Central memory CD8-positive, alpha-beta T cell (primary cell): ENCODE results near the gene CDC16.

Experiments used
- ATAC-seq: fragments of 150-1000 bp; cut with Tn5 transposase; replicated peaks from 2 replicates; pipeline ENCODE4 v1.10.0; 2022; ENCODE audit warnings: mild to moderate bottlenecking, moderate FRiP score, moderate number of reproducible peaks; ENCODE audit not compliant: poor library complexity, severe bottlenecking; ENCODE audit errors: extremely low read depth
- DNase-seq, 2 donors: peaks; one replicate each; pipeline ENCODE4 v3.0.0; 2021; ENCODE audit warnings: low spot score in 2 of 2
- H3K27ac Mint-ChIP-seq: one replicate; pipeline ENCODE4 v1.8.0; 2022; ENCODE audit warnings: low read depth, mild to moderate bottlenecking, moderate library complexity, mixed read lengths
- H3K27me3 Mint-ChIP-seq: one replicate; pipeline ENCODE4 v1.8.0; 2022; ENCODE audit warnings: mixed read lengths
- H3K36me3 Mint-ChIP-seq: one replicate; pipeline ENCODE4 v1.8.0; 2022; ENCODE audit warnings: mild to moderate bottlenecking, moderate library complexity, mixed read lengths; ENCODE audit not compliant: insufficient read depth
- H3K4me1 Mint-ChIP-seq: one replicate; pipeline ENCODE4 v1.8.0; 2022; ENCODE audit warnings: mixed read lengths
- H3K4me3 Mint-ChIP-seq: one replicate; pipeline ENCODE4 v1.8.0; 2022; ENCODE audit warnings: mild to moderate bottlenecking, moderate library complexity, mixed read lengths
- H3K9me3 Mint-ChIP-seq: one replicate; pipeline ENCODE4 v1.8.0; 2022; ENCODE audit warnings: mixed read lengths

Gene CDC16

GRCh38 chr13:114314074-114314912, 79.6 kb downstream of the CDC16 start, which contains the start of gene CHAMP1:
TSS of gene CHAMP1 (plus strand) at chr13:114314503. CDS start at chr13:114323843, 9,340 bp downstream.
- Mint-ChIP-seq H3K27ac (peak within 1 kb of the TSS; percentile 94), H3K4me3 (peak within 1 kb of the TSS; percentile 91), H3K4me1 (peaks cover 35% of the 10 kb centered on the region), H3K27me3 (no peaks in the 10 kb centered on the region), H3K9me3 (no peaks in the 10 kb centered on the region), H3K36me3 (peaks cover 9% of the 10 kb centered on the region)
- ATAC-seq (peak; percentile 82), DNase-seq (peak; percentile 64 to 75)

GRCh38 chr13:114315074-114315785, 80.5 kb downstream of the CDC16 start:
- Mint-ChIP-seq H3K27ac (peak overlapping the region; percentile 16), H3K9me3 (no peaks in the 10 kb centered on the region), H3K36me3 (peaks cover 9% of the 10 kb centered on the region), H3K27me3 (no peaks in the 10 kb centered on the region), H3K4me1 (peaks cover 45% of the 10 kb centered on the region), H3K4me3 (peak overlapping the region; percentile 91)
- DNase-seq (no peak), ATAC-seq (peak; percentile 47)

DNA sequence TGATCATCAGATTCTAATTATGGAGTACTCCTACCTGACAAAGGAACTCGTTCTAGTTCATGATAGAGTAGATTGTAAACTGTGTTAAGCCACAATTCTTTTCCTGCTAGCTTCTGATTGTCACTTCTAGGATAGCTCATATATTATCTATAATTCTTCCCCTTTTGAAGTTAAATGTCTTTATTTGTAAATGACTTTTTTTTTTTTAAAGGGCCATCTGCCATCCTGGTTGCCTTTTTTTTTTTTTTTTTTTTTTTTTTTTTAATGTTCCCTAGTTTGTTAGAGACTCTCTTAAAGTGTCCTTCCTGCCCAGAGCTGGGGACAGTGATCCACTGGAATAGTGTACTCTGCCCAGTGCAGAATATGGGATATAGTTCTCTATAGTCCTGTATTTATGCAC, 83.9 kb downstream of the CDC16 start:
- no peaks in the 10 kb centered on the region for H3K27me3 Mint-ChIP-seq
- DNase-seq (no peak), ATAC-seq (no peak)
- peak overlapping the region; percentile 77 for H3K27ac Mint-ChIP-seq
- H3K4me3 Mint-ChIP-seq = no peak overlapping the region
- H3K36me3 Mint-ChIP-seq = peaks cover 22% of the 10 kb centered on the region
- H3K9me3 Mint-ChIP-seq = no peaks in the 10 kb centered on the region
- H3K4me1 Mint-ChIP-seq = peaks cover 40% of the 10 kb centered on the region

- Mint-ChIP-seq H3K36me3 (peaks cover 24% of the 10 kb centered on the region), H3K27ac (peak overlapping the region; percentile 77), H3K9me3 (no peaks in the 10 kb centered on the region), H3K27me3 (no peaks in the 10 kb centered on the region), H3K4me1 (peaks cover 35% of the 10 kb centered on the region), H3K4me3 (no peak overlapping the region)
- DNase-seq = no peak
- ATAC-seq = no peak
Measured at GRCh38 chr13:114319441-114319913, 84.8 kb downstream of the CDC16 start.

DNA sequence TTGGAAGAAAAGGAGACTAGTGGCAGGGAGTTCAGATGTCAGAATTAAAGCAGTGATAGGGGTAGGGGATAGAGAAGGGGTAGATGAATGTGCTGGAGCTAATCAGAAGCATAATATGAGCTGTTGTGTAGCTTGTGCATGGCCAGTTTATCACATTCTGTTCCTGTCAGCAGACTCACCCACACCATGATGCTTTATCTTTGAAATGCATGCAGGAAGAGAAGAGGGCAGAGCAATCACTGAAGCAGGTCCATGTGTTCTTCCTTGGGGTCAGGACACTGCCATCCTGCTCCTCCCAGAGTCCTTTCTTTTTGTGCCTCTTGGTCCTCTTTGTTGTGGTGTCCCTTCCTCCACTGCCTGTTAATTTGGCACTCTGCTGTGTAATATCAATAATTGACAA, 85.4 kb downstream of the CDC16 start:
- H3K9me3 Mint-ChIP-seq = no peaks in the 10 kb centered on the region
- H3K4me1 Mint-ChIP-seq = peaks cover 36% of the 10 kb centered on the region
- DNase-seq (no peak), ATAC-seq (no peak)
- H3K36me3 Mint-ChIP-seq = peaks cover 30% of the 10 kb centered on the region
- no peak overlapping the region for H3K27ac Mint-ChIP-seq
- H3K27me3 Mint-ChIP-seq = no peaks in the 10 kb centered on the region
- H3K4me3 Mint-ChIP-seq = no peak overlapping the region

DNA sequence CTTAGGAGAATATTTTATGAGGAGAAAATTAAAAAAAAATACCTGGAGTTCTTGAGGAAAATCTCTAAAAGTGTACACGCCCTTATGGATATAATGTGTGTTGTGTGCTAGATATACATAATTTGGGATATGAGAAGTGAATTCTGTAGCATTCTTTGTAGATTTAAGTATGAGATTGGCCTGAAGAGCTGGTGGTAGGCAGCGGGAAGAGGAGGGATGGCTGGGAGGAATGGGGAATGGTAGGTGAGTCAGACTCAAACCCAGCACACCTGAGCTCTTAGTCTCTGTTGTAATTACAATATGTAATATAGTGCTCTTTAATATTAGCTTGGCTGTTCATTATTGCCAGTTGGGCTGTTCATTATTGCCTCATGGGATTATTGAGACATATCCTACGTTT, 86.6 kb downstream of the CDC16 start:
- H3K27me3 Mint-ChIP-seq = no peaks in the 10 kb centered on the region
- H3K27ac Mint-ChIP-seq = peak overlapping the region; percentile 18
- ATAC-seq (no peak), DNase-seq (no peak)
- H3K36me3 Mint-ChIP-seq = peaks cover 38% of the 10 kb centered on the region
- H3K4me3 Mint-ChIP-seq = no peak overlapping the region
- peaks cover 40% of the 10 kb centered on the region for H3K4me1 Mint-ChIP-seq
- H3K9me3 Mint-ChIP-seq = no peaks in the 10 kb centered on the region
